ENCODE measurements around the gene CSMD2. TPM values are rescaled to one million over a fixed set of nuclear protein-coding genes. Genes with fewer than 3 reads are reported as not detected.

Gene CSMD2
- polyA plus RNA-seq, 1 of the 3 experiments (the other 2 are of a cell fraction) = not detected

GRCh38 chr1:33802268-33802667, 362.8 kb downstream of the CSMD2 start:
- Histone ChIP-seq H2AFZ (ENCODE audit: low read depth) (no peak overlapping the region), H3K9ac (no peak overlapping the region), H3F3A (replicated peaks; ENCODE audit: insufficient read depth) (no peaks in the 10 kb centered on the region), H3K4me3 (ENCODE audit: low read depth in 2 of 2, low read length in 1 of 2) (no peak overlapping the region), H3K4me2 (no peak overlapping the region), H3K79me2 (ENCODE audit: insufficient read depth) (no peaks in the 10 kb centered on the region), H4K20me1 (ENCODE audit: insufficient read depth) (no peaks in the 10 kb centered on the region), H3K27ac (ENCODE audit: low read depth in 2 of 2, low read length in 1 of 2) (no peak overlapping the region), H3K9me2 (no peaks in the 10 kb centered on the region), H3K9me3 (no peaks in the 10 kb centered on the region), H3K36me3 (replicated peaks in 1 of 2; ENCODE audit: control insufficient read depth in 1 of 2, insufficient read depth in 2 of 2, low read length in 1 of 2) (no peaks in the 10 kb centered on the region), H3K4me1 (ENCODE audit: control insufficient read depth in 1 of 2, insufficient read depth in 2 of 2, low read depth in 1 of 2, low read length in 1 of 2) (no peaks in the 10 kb centered on the region; a peak in 1 of 4 replicates), H3K27me3 (ENCODE audit: insufficient read depth) (no peaks in the 10 kb centered on the region)
- TF ChIP-seq RCOR1 (IDR thresholded peaks at IDR 0.05; ENCODE audit: low read length) (no peak), YY1 (IDR thresholded peaks at IDR 0.05; ENCODE audit: low read depth) (no peak), SIN3A (IDR thresholded peaks at IDR 0.05; ENCODE audit: borderline replicate concordance, low read depth, low read length) (no peak), SMC3 (IDR thresholded peaks at IDR 0.05; ENCODE audit: low read depth, low read length) (no peak), USF1 (IDR thresholded peaks at IDR 0.05; ENCODE audit: borderline replicate concordance, low read depth) (no peak), RXRA (IDR thresholded peaks at IDR 0.05; ENCODE audit: borderline replicate concordance, low read depth) (no peak), FOSL2 (IDR thresholded peaks at IDR 0.05; ENCODE audit: borderline replicate concordance, low read depth) (no peak), CHD2 (IDR thresholded peaks at IDR 0.05; ENCODE audit: low read length, partially characterized antibody) (no peak), CTCF (IDR thresholded peaks at IDR 0.05) (no peak)
- no peak for DNase-seq
- POLR2A ChIA-PET = no interaction called here
- CTCF ChIA-PET = interaction anchor here (1.0 to 1.5 kb wide), 3 partner anchors 9 to 67 kb away, joined by 3 to 7 read pairs (median 4); no protein-coding TSS in a partner anchor
- 32% methylated on average over 2 of the region's 2 CpGs for WGBS (ENCODE audit: low lambda C conversion rate)

- TF ChIP-seq EZH2phosphoT487 (IDR thresholded peaks at IDR 0.05; ENCODE audit: borderline replicate concordance, low read depth) (no peak), SMC3 (IDR thresholded peaks at IDR 0.05; ENCODE audit: low read depth, low read length) (no peak)
- H3K27ac ChIP-seq (ENCODE audit: low read depth in 2 of 2, low read length in 1 of 2) = no peak overlapping the region
- ChIA-PET POLR2A (no interaction called here), CTCF (interaction anchor here (0.5 to 1.4 kb wide), 2 partner anchors 80 to 344 kb away, joined by 3 read pairs; no protein-coding TSS in a partner anchor)
- no peaks in the 10 kb centered on the region for H3K27me3 ChIP-seq (ENCODE audit: insufficient read depth)
- no peaks in the 10 kb centered on the region for H3K36me3 ChIP-seq (replicated peaks in 1 of 2; ENCODE audit: control insufficient read depth in 1 of 2, insufficient read depth in 2 of 2, low read length in 1 of 2)
- no peaks in the 10 kb centered on the region for H3K9me2 ChIP-seq
- H3K9me3 ChIP-seq = 0 out of 2 replicates have a peak, but pooled peaks cover 2% of the 10 kb centered on the region
- no peaks in the 10 kb centered on the region for H3F3A ChIP-seq (replicated peaks; ENCODE audit: insufficient read depth)
- no peak overlapping the region for H2AFZ ChIP-seq (ENCODE audit: low read depth)
- no peak overlapping the region for H3K4me2 ChIP-seq
- no peaks in the 10 kb centered on the region for H4K20me1 ChIP-seq (ENCODE audit: insufficient read depth)
- no peaks in the 10 kb centered on the region; a peak in 1 of 4 replicates for H3K4me1 ChIP-seq (ENCODE audit: control insufficient read depth in 1 of 2, insufficient read depth in 2 of 2, low read depth in 1 of 2, low read length in 1 of 2)
- no peak for DNase-seq
- H3K9ac ChIP-seq = no peak overlapping the region
- H3K79me2 ChIP-seq (ENCODE audit: insufficient read depth) = no peaks in the 10 kb centered on the region
- H3K4me3 ChIP-seq (ENCODE audit: low read depth in 2 of 2, low read length in 1 of 2) = no peak overlapping the region
- 41% methylated on average over 5 of the region's 6 CpGs for WGBS (ENCODE audit: low lambda C conversion rate)
Measured at GRCh38 chr1:33797849-33798248, 367.2 kb downstream of the CSMD2 start.
